Stomach (tissue), 9 donors: ENCODE results near the gene CPNE6. TPM values are rescaled to one million over a fixed set of nuclear protein-coding genes. Genes with fewer than 3 reads are reported as not detected.

Experiments used
- DNase-seq, 2 donors: peaks; one replicate each; pipeline versions ENCODE4 v3.0.0 to v3.0.0-alpha.2; 2013 to 2019
- H3K27ac ChIP-seq, 5 donors: fragments of 200-600 bp in 4 of 5; sonication (generic) in 4 of 5; one replicate each; pipeline ENCODE4 v1.5.1; 2013 to 2019; ENCODE audit warnings: mild to moderate bottlenecking in 1 of 5, moderate library complexity in 1 of 5
- H3K27me3 ChIP-seq, 3 donors: fragments of 200-600 bp; sonication (generic); one replicate each; pipeline ENCODE4 v1.5.1; 2017 to 2019; ENCODE audit warnings: mixed run types in 1 of 3
- H3K36me3 ChIP-seq, 4 donors: fragments of 200-600 bp; sonication (generic); 1 replicate in 3 of 4; 2 replicates in 1 of 4; pipeline ENCODE4 v1.5.1; 2016 to 2019
- H3K4me1 ChIP-seq, 4 donors: fragments of 200-600 bp; sonication (generic); one replicate each; pipeline ENCODE4 v1.5.1; 2016 to 2019
- H3K4me3 ChIP-seq, 4 donors: fragments of 200-600 bp; sonication (generic) in 3 of 4; one replicate each; pipeline ENCODE4 v1.5.1; 2016 to 2019; ENCODE audit warnings: mild to moderate bottlenecking in 1 of 4
- H3K9me3 ChIP-seq, 4 donors: fragments of 200-600 bp; sonication (generic); one replicate each; pipeline ENCODE4 v1.5.1; 2016 to 2019
- EP300 ChIP-seq: sonication (generic); formaldehyde crosslinking; IDR thresholded peaks from one replicate; pipeline ENCODE4 v1.6.1; 2017; ENCODE audit warnings: antibody characterized with exemption
- POLR2A ChIP-seq, 4 donors: fragments of 450-650 bp; IDR thresholded peaks; one replicate each; pipeline ENCODE4 v1.6.1; 2016; ENCODE audit warnings: antibody characterized with exemption in 4 of 4, control low read depth in 2 of 4, mild to moderate bottlenecking in 1 of 4, moderate library complexity in 1 of 4
- POLR2AphosphoS5 ChIP-seq, 3 donors: sonication (generic); formaldehyde crosslinking; IDR thresholded peaks; one replicate each; pipeline ENCODE4 v1.6.1; 2016; ENCODE audit warnings: antibody characterized with exemption in 3 of 3
- WGBS, 5 donors: extraction: QIAGEN DNeasy Blood & Tissue Kit in 3 of 5; methylation state at CpG; one replicate each; pipeline versions ENCODE4 v1.1.5 to v1.1.7; 2013 to 2018; 5-methylcytosine and 5-hydroxymethylcytosine counted together
- intact Hi-C: fragments of 100-400 bp; cut with DNase I; formaldehyde crosslinking; loops from one replicate; pipeline ENCODE4 v1.15.1; 2023; ENCODE audit warnings: low total_unique reads
- polyA plus RNA-seq, 3 donors: library from polyadenylated mRNA; stranded (reverse); fragments of 200-250 nt; gene quantifications; one replicate each; pipeline ENCODE4 v1.2.3, GENCODE V29; 2013
- total RNA-seq, 5 donors: library from RNA; depleted of rRNA; stranded (reverse); fragments of >200 nt; gene quantifications; one replicate each; pipeline versions ENCODE4 v1.1.0 to v1.2.3, GENCODE V29; 2014 to 2016
- TF ChIP-seq, protein P1 (sequence below), 7 experiments: fragments of 450-650 bp in 4 of 7; fragments of 200-600 bp in 3 of 7; sonication (generic) in 3 of 7; IDR thresholded peaks; one replicate each; pipeline ENCODE4 v1.5.1; 2016 to 2019; ENCODE audit warnings: antibody characterized with exemption in 7 of 7, control low read depth in 2 of 7, mild to moderate bottlenecking in 1 of 7
- donor health status: healthy with polysubstance abuse.
- donor health status: Bipolar disorder and iron deficiency.
- donor health status: healthy.

The CPNE6 gene
- total and polyA plus RNA-seq, 8 donors, result 0.12 to 0.25 TPM; not detected in 6

DNA sequence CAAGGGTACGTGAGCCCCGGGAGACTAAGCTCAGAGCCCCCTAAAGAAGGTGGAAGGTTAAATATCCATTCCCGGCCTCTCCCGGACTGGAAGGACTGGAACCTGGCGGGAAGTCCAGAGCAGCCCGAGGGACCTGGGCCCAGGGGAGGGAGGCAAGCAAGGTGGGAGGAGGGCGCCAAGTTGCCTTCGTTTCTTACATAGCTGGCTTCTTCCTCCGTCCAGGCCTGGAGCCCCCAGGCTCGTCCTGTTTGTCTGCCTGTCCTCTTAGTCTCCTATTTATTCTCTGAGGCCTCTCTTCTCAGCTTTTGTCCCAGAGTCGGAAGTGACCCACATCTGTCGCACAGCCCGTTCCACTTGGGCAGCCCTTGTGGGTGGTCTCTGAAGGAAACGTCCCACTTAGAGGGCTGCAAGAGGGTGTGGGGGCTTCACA is 23.5 kb downstream of the CPNE6 start:
- 8 to 12% (median 10%) methylated on average over 14 of the region's 14 CpGs for WGBS, 5 donors
- H3K9me3 ChIP-seq, result no peaks in the 10 kb centered on the region
- H3K27me3 ChIP-seq, result no peaks in the 10 kb centered on the region
- peak overlapping the region; percentile 94 to 99 (median 95) for H3K27ac ChIP-seq
- peaks cover 10 to 57% (median 40%) of the 10 kb centered on the region in 4 donors for H3K4me1 ChIP-seq
- peaks cover 0 to 21% (median 20%) of the 10 kb centered on the region in 4 donors for H3K36me3 ChIP-seq
- no peak for TF ChIP-seq EP300
- H3K4me3 ChIP-seq, result peak overlapping the region; percentile 70 to 85 (median 74)
- intact Hi-C loops, result no loop called here
- DNase-seq, result no peak

DNA sequence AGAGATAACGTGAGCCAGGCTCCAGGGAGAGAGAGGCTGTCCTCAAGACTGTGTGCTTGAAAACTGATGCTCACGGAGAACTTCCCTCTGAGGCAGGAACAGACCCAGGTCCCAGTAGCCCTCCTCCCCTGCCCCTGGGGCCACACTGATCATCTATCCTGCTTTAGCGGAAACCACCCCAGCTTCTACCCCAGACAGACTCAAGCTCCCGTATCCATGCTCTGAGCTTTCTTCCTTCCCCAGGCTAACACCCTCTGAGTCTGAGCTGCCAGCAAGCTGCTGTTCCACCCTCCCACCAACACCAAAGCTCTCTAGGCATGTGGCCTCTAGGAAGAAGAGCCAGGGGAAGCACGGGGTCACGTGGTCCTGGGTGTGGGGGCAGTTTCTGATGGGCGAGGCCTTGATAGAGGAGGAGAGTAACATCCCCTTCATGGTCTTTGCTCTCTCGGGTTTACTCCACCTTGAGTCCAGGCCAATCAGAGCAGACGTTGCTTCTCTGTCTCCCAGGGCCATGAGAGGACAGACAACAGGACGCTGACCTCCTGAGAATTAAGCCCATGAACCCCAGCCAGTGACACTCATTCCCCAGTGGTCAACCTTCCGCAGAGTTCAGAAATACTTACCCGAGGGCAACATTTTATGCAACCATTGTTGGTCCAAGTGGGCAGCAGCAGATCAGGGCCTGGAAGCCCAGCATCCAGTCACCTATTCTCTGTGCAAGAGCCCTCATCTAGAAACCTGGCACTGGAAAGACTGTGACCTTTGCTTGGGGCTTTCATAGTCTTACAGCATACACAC is 24.1 kb downstream of the CPNE6 start:
- Histone ChIP-seq H3K4me1 (peaks cover 10 to 55% (median 40%) of the 10 kb centered on the region in 4 donors), H3K27ac (peak overlapping the region; percentile 94 to 99 (median 95)), H3K4me3 (peak overlapping the region; percentile 70 to 85 (median 74)), H3K27me3 (no peaks in the 10 kb centered on the region), H3K36me3 (peaks cover 0 to 27% (median 25%) of the 10 kb centered on the region in 4 donors), H3K9me3 (no peaks in the 10 kb centered on the region)
- 57 to 63% (median 59%) methylated on average over 12 of the region's 12 CpGs for WGBS, 5 donors
- intact Hi-C loops, result no loop called here
- TF ChIP-seq POLR2A (IDR thresholded peaks at IDR 0.05) (no peak), POLR2AphosphoS5 (IDR thresholded peaks at IDR 0.05) (no peak), EP300 (no peak)
- TF ChIP-seq, protein P1, sequence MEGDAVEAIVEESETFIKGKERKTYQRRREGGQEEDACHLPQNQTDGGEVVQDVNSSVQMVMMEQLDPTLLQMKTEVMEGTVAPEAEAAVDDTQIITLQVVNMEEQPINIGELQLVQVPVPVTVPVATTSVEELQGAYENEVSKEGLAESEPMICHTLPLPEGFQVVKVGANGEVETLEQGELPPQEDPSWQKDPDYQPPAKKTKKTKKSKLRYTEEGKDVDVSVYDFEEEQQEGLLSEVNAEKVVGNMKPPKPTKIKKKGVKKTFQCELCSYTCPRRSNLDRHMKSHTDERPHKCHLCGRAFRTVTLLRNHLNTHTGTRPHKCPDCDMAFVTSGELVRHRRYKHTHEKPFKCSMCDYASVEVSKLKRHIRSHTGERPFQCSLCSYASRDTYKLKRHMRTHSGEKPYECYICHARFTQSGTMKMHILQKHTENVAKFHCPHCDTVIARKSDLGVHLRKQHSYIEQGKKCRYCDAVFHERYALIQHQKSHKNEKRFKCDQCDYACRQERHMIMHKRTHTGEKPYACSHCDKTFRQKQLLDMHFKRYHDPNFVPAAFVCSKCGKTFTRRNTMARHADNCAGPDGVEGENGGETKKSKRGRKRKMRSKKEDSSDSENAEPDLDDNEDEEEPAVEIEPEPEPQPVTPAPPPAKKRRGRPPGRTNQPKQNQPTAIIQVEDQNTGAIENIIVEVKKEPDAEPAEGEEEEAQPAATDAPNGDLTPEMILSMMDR (IDR thresholded peaks at IDR 0.05), result no peak
- DNase-seq, result peak in 1 of 2 donors; percentile 66

DNA sequence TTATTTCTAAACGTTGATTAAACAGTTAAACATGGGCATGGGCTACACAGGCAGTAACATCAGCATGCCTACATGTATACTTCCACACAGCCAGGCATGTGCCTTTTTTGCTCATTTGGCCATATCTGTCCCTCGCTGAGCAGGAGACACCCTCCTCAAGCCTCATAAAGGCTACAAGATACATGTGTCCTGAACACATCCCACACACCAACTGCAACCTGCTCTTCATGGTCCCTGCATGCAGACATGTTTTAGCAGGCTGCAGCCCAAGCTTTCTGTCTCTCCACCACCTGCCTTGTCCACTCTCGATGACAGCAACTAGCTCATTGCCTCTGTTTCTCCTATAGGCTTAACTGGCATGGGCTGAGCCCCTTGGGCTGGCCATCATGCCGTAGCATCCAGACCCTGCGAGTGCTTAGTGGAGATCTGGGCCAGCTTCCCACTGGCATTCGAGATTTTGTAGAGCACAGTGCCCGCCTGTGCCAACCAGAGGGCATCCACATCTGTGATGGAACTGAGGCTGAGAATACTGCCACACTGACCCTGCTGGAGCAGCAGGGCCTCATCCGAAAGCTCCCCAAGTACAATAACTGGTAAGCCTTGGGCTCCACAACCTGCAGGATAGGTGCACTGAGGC is 25.3 kb downstream of the CPNE6 start:
- no peak for DNase-seq
- H3K27ac ChIP-seq, result no peak overlapping the region
- H3K27me3 ChIP-seq, result no peaks in the 10 kb centered on the region
- H3K36me3 ChIP-seq, result peaks cover 0 to 37% (median 30%) of the 10 kb centered on the region in 4 donors
- 94 to 97% (median 95%) methylated on average over 8 of the region's 8 CpGs for WGBS, 5 donors
- H3K4me3 ChIP-seq, result no peak overlapping the region
- TF ChIP-seq, protein P1 (IDR thresholded peaks at IDR 0.05), result no peak
- no peak for TF ChIP-seq POLR2A (IDR thresholded peaks at IDR 0.05)
- TF ChIP-seq EP300, result no peak
- TF ChIP-seq POLR2AphosphoS5 (IDR thresholded peaks at IDR 0.05), result no peak
- intact Hi-C loops, result no loop called here
- H3K4me1 ChIP-seq, result peaks cover 7 to 43% (median 37%) of the 10 kb centered on the region in 4 donors
- no peaks in the 10 kb centered on the region for H3K9me3 ChIP-seq

DNA sequence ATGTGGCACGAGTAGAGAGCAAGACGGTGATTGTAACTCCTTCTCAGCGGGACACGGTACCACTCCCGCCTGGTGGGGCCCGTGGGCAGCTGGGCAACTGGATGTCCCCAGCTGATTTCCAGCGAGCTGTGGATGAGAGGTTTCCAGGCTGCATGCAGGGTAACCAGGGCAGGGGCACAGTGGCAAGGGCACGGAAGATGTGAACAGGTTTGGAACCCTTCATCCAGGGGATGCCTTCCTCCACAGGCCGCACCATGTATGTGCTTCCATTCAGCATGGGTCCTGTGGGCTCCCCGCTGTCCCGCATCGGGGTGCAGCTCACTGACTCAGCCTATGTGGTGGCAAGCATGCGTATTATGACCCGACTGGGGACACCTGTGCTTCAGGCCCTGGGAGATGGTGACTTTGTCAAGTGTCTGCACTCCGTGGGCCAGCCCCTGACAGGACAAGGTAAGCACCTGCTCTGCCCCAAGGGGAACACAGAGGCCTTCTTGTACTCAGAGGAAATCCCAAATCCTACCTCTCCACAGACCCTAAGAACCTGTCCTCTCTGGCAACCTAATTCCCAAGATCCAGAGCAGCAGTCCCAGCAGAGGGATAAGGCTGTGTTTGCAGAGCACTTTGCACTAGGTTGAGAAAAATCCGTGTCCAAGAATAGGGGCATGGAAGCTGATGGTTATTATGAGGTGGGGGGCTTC is 27.0 kb downstream of the CPNE6 start:
- Histone ChIP-seq H3K27ac (no peak overlapping the region), H3K9me3 (no peaks in the 10 kb centered on the region), H3K36me3 (peaks cover 0 to 46% (median 40%) of the 10 kb centered on the region in 4 donors), H3K27me3 (no peaks in the 10 kb centered on the region), H3K4me3 (no peak overlapping the region), H3K4me1 (peaks cover 0 to 26% (median 26%) of the 10 kb centered on the region in 4 donors)
- DNase-seq, result no peak
- intact Hi-C loops, result no loop called here
- 87 to 96% (median 93%) methylated on average over 9 to 16 of the region's 16 CpGs for WGBS, 5 donors
- TF ChIP-seq, protein P1 (IDR thresholded peaks at IDR 0.05), result no peak
- TF ChIP-seq EP300 (no peak), POLR2AphosphoS5 (IDR thresholded peaks at IDR 0.05) (no peak), POLR2A (IDR thresholded peaks at IDR 0.05) (no peak)
